Progenitor cell of endocrine pancreas (in vitro differentiated cells): ENCODE data around the gene SLC39A11. TPM values are rescaled to one million over a fixed set of nuclear protein-coding genes. Genes with fewer than 3 reads are reported as not detected.
A peak's percentile ranks its signal among the peaks of the same experiment; 100 is the strongest.
"Not testable (repeated sequence)": the region's sequence is repeated elsewhere in the genome, so short reads cannot be mapped to it uniquely, and the experiment has no call there.

ENCODE experiments used
- DNase-seq: peaks from one replicate; pipeline ENCODE4 v3.0.0; 2021; ENCODE audit warnings: low spot score; ENCODE audit not compliant: unreplicated experiment
- H3K27ac Mint-ChIP-seq: 2 replicates; pipeline ENCODE4 v1.8.0; 2021; ENCODE audit warnings: mild to moderate bottlenecking, moderate library complexity, mixed read lengths
- H3K27me3 Mint-ChIP-seq: 2 replicates; pipeline ENCODE4 v1.8.0; 2021; ENCODE audit warnings: mixed read lengths
- H3K36me3 Mint-ChIP-seq: 2 replicates; pipeline ENCODE4 v1.8.0; 2022; ENCODE audit warnings: mixed read lengths; ENCODE audit not compliant: insufficient read depth
- H3K4me1 Mint-ChIP-seq: 2 replicates; pipeline ENCODE4 v1.8.0; 2021; ENCODE audit warnings: low read depth, mixed read lengths
- H3K4me3 Mint-ChIP-seq: 2 replicates; pipeline ENCODE4 v1.8.0; 2021; ENCODE audit warnings: low read depth, mild to moderate bottlenecking, moderate library complexity, mixed read lengths
- H3K9me3 Mint-ChIP-seq: 2 replicates; pipeline ENCODE4 v1.8.0; 2021; ENCODE audit warnings: low read depth, mixed read lengths
- total RNA-seq: library from RNA; stranded (reverse); gene quantifications from 2 replicates; pipeline ENCODE4 v1.2.1, GENCODE V29; 2021
- TF ChIP-seq, protein P1 (sequence below): fragments of 200-600 bp; sonication (generic); IDR thresholded peaks from one replicate; pipeline ENCODE4 v1.5.0; 2021; ENCODE audit warnings: antibody characterized with exemption, mild to moderate bottlenecking; ENCODE audit not compliant: unreplicated experiment

Gene SLC39A11
- total RNA-seq, 1 donor from 2014 or later, result 20.5 TPM

DNA sequence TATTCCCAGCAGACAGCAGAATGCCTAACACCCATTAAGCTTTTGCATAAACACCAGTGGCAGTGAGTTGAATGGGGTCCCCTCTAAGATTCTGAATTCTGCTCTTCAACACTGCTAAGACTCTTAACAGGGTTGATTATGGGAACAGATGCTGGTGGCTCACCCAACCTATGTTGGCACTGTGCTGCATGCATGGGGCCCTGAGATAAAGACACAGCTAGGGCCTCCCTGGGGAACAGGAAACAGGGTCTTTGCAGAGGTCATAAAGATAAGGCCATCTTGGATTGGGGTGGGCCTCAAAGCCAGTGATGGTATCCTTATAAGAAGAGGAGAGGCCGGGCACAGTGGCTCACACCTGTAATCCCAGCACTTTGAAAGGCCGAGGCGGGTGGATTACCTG, 190.8 kb downstream of the SLC39A11 start:
- TF ChIP-seq, protein P1, sequence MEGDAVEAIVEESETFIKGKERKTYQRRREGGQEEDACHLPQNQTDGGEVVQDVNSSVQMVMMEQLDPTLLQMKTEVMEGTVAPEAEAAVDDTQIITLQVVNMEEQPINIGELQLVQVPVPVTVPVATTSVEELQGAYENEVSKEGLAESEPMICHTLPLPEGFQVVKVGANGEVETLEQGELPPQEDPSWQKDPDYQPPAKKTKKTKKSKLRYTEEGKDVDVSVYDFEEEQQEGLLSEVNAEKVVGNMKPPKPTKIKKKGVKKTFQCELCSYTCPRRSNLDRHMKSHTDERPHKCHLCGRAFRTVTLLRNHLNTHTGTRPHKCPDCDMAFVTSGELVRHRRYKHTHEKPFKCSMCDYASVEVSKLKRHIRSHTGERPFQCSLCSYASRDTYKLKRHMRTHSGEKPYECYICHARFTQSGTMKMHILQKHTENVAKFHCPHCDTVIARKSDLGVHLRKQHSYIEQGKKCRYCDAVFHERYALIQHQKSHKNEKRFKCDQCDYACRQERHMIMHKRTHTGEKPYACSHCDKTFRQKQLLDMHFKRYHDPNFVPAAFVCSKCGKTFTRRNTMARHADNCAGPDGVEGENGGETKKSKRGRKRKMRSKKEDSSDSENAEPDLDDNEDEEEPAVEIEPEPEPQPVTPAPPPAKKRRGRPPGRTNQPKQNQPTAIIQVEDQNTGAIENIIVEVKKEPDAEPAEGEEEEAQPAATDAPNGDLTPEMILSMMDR, result no peak
- H3K27ac Mint-ChIP-seq, result no peak overlapping the region
- no peak for DNase-seq
- H3K9me3 Mint-ChIP-seq, result no peaks in the 10 kb centered on the region
- peaks cover 21% of the 10 kb centered on the region for H3K4me1 Mint-ChIP-seq
- H3K36me3 Mint-ChIP-seq, result no peaks in the 10 kb centered on the region
- H3K27me3 Mint-ChIP-seq, result peaks cover 44% of the 10 kb centered on the region
- H3K4me3 Mint-ChIP-seq, result no peak overlapping the region

DNA sequence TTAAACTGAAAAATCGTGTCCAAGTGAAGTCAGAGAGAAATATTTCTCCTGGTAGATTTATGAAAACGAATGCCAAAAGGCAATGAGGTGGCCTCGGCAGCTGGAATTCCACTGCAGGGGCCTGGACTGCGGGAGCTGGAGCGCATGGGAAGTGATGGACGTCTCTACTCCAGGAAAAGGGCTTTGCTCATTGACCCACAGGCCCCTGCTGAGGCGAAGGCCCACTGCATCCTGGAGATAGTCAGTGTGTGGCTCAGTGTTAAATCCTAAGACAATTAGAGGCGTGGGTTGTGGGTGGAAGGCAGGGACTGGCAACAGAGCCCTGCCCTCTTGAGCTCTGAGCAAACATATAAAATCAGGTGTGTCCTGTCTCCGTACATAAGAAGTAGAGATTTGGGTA, 191.4 kb downstream of the SLC39A11 start:
- Mint-ChIP-seq H3K36me3 (no peaks in the 10 kb centered on the region), H3K27ac (no peak overlapping the region), H3K9me3 (no peaks in the 10 kb centered on the region), H3K4me3 (no peak overlapping the region), H3K4me1 (peaks cover 21% of the 10 kb centered on the region), H3K27me3 (peaks cover 38% of the 10 kb centered on the region)
- no peak for DNase-seq
- TF ChIP-seq, protein P1, result no peak

DNA sequence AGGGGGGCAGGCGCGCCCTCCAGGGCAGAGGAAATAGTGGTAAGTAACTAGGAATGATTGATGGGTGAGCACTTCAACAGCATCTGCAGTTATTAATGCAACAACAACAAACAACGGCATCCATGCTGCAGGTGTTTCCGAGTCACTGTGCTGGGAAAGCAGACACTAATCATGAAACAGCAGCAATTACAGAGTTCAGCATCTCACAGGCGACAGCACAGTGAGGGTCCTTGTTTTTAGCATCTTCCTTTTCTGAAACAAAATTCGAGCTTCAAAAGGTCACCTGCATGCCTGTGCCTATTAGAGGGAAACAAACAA, 191.9 kb downstream of the SLC39A11 start:
- no peak overlapping the region for H3K27ac Mint-ChIP-seq
- H3K4me1 Mint-ChIP-seq, result peaks cover 21% of the 10 kb centered on the region
- H3K9me3 Mint-ChIP-seq, result no peaks in the 10 kb centered on the region
- no peaks in the 10 kb centered on the region for H3K36me3 Mint-ChIP-seq
- DNase-seq, result no peak
- peaks cover 34% of the 10 kb centered on the region for H3K27me3 Mint-ChIP-seq
- H3K4me3 Mint-ChIP-seq, result no peak overlapping the region
- TF ChIP-seq, protein P1, result no peak

DNA sequence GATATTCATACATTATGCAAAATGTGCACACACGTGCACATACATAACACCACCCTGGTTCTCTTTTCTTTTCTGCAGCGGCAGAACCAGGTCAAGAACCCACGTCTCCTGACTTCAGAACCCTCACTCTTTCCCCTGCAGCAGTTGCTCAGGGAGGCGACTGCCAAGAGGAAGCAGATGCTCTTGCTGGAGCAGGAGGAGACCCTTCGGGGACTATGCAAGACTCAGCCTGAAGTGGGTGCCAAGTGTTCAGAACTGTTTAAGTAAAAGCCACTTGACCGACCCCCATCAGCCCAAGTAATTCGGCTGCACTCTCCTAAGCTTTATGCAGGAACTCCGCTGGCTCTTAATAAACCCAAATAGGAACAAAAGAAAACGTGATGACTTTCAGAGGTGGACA, 193.8 kb downstream of the SLC39A11 start:
- Mint-ChIP-seq H3K27ac (no peak overlapping the region), H3K4me1 (peaks cover 20% of the 10 kb centered on the region), H3K9me3 (no peaks in the 10 kb centered on the region), H3K36me3 (no peaks in the 10 kb centered on the region), H3K27me3 (peaks cover 35% of the 10 kb centered on the region), H3K4me3 (no peak overlapping the region)
- TF ChIP-seq, protein P1, result no peak
- no peak for DNase-seq

DNA sequence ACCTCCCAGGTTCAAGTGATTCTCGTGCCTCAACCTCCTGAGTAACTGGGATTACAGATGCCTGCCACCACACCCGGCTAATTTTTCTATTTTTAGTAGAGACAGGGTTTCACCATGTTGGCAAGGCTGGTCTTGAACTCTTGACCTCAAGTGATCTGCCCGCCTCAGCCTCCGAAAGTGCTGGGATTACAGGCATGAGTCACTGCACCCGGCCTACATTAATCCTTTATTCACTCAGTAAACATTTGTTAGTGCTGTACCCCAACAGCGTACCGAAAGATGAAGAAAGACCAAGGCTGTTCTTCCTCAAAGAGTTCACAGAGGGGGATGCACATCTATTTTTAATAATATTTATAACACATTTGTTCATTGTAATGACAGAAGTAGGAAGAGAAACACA, 196.2 kb downstream of the SLC39A11 start:
- not testable (repeated sequence) for H3K36me3 Mint-ChIP-seq, H3K27ac Mint-ChIP-seq, H3K4me1 Mint-ChIP-seq, DNase-seq, H3K4me3 Mint-ChIP-seq, H3K9me3 Mint-ChIP-seq
- H3K27me3 Mint-ChIP-seq, result peaks cover 36% of the 10 kb centered on the region

DNA sequence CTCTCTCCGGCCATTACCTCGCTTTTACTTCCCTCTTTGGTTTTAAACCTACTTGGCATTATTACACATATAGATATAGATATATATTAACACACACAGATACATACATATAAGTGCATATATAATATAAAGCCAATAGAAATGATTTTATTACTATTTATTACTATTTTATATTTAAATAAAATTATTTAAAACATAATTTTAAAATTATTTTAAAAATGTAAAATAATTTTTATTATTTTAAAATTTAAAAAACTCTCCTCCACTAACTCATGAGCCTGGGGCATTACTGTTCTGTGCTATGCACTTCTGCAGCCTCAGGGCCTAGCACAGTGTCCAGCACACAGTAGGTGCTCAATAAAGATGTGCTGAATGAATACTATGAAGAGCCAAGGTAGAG, 200.9 kb downstream of the SLC39A11 start:
- TF ChIP-seq, protein P1, result no peak
- DNase-seq, result no peak
- no peaks in the 10 kb centered on the region for H3K4me1 Mint-ChIP-seq
- H3K36me3 Mint-ChIP-seq, result no peaks in the 10 kb centered on the region
- peak overlapping the region; percentile 38 for H3K27ac Mint-ChIP-seq
- H3K4me3 Mint-ChIP-seq, result no peak overlapping the region
- no peaks in the 10 kb centered on the region for H3K9me3 Mint-ChIP-seq
- peaks cover 25% of the 10 kb centered on the region for H3K27me3 Mint-ChIP-seq
